WTC11 (cell line): ENCODE results near the gene GAB2. TPM values are rescaled to one million over a fixed set of nuclear protein-coding genes. Genes with fewer than 3 reads are reported as not detected.

Source experiments
- ATAC-seq: fragments of 200-7000 bp; cut with Tn5 transposase; 2 replicates; pipeline ENCODE4 v1.10.0; 2021; ENCODE audit warnings: mild to moderate bottlenecking, moderate library complexity
- CTCF ChIA-PET: fragments of 300-600 bp; sonication (Branson Sonifier 250); formaldehyde crosslinking; loops from one replicate; lab custom pipeline; 2021; ENCODE audit warnings: antibody characterized with exemption; lab: Charles Lee
- POLR2A ChIA-PET: fragments of 350-600 bp; sonication (Branson Sonifier 250); formaldehyde crosslinking; loops from one replicate; lab custom pipeline; 2021; ENCODE audit warnings: antibody characterized with exemption; lab: Charles Lee
- DNase-seq: peaks from one replicate; pipeline ENCODE4 v3.0.0; 2021; ENCODE audit warnings: low spot score
- H3K27ac Mint-ChIP-seq: 2 replicates; pipeline ENCODE4 v1.8.0; 2021; ENCODE audit warnings: mixed read lengths
- H3K27me3 Mint-ChIP-seq: 2 replicates; pipeline ENCODE4 v1.8.0; 2021; ENCODE audit warnings: low read depth, mild to moderate bottlenecking, moderate library complexity, mixed read lengths
- H3K36me3 Mint-ChIP-seq: 2 replicates; pipeline ENCODE4 v1.8.0; 2021; ENCODE audit warnings: mixed read lengths
- H3K4me1 Mint-ChIP-seq: 2 replicates; pipeline ENCODE4 v1.8.0; 2022; ENCODE audit warnings: mixed read lengths
- H3K4me3 Mint-ChIP-seq: 2 replicates; pipeline ENCODE4 v1.8.0; 2021; ENCODE audit warnings: mild to moderate bottlenecking, moderate library complexity, mixed read lengths
- H3K9me3 Mint-ChIP-seq: 2 replicates; pipeline ENCODE4 v1.8.0; 2021; ENCODE audit warnings: mixed read lengths
- CREB1 ChIP-seq: sonication (generic); formaldehyde crosslinking; IDR thresholded peaks from 2 replicates; pipeline ENCODE4 v1.8.0; 2023; ENCODE audit warnings: mild to moderate bottlenecking, missing genetic modification reagents
- CREM ChIP-seq: sonication (generic); formaldehyde crosslinking; IDR thresholded peaks from 2 replicates; pipeline ENCODE4 v1.8.1; 2022; ENCODE audit warnings: mild to moderate bottlenecking, missing genetic modification reagents, moderate library complexity
- ELF4 ChIP-seq: sonication (generic); formaldehyde crosslinking; IDR thresholded peaks from 2 replicates; pipeline ENCODE4 v1.8.1; 2022; ENCODE audit warnings: low read depth, mild to moderate bottlenecking, moderate library complexity, missing genetic modification reagents
- EMX1 ChIP-seq: fragments of 250-450 bp; sonication (Bioruptor Pico); IDR thresholded peaks from 2 replicates; pipeline ENCODE4 v1.8.0; 2021; ENCODE audit warnings: mild to moderate bottlenecking
- GABPB1 ChIP-seq: sonication (generic); formaldehyde crosslinking; IDR thresholded peaks from 2 replicates; pipeline ENCODE4 v1.8.1; 2023; ENCODE audit warnings: mild to moderate bottlenecking, missing genetic modification reagents
- GRHL2 ChIP-seq: fragments of 250-450 bp; sonication (Bioruptor Pico); IDR thresholded peaks from 2 replicates; pipeline ENCODE4 v1.8.0; 2022; ENCODE audit warnings: mild to moderate bottlenecking, moderate library complexity; ENCODE audit not compliant: insufficient replicate concordance, severe bottlenecking
- SMAD4 ChIP-seq: sonication (generic); formaldehyde crosslinking; IDR thresholded peaks from 2 replicates; pipeline ENCODE4 v1.8.0; 2022; ENCODE audit warnings: mild to moderate bottlenecking, missing genetic modification reagents
- ZNF121 ChIP-seq: sonication (generic); formaldehyde crosslinking; IDR thresholded peaks from 2 replicates; pipeline ENCODE4 v1.8.0; 2023; ENCODE audit warnings: missing genetic modification reagents
- ZNF263 ChIP-seq: sonication (generic); formaldehyde crosslinking; IDR thresholded peaks from 2 replicates; pipeline ENCODE4 v1.8.1; 2022; ENCODE audit warnings: low read depth, mild to moderate bottlenecking, moderate library complexity, missing genetic modification reagents
- ZNF396 ChIP-seq: fragments of 250-450 bp; sonication (Bioruptor Pico); IDR thresholded peaks from 2 replicates; pipeline ENCODE4 v1.8.0; 2021; ENCODE audit warnings: mild to moderate bottlenecking, moderate library complexity, borderline replicate concordance
- ZNF423 ChIP-seq: fragments of 250-450 bp; sonication (Bioruptor Pico); IDR thresholded peaks from 2 replicates; pipeline ENCODE4 v2.1.2; 2022; ENCODE audit warnings: mild to moderate bottlenecking, moderate library complexity
- total RNA-seq: library from RNA; stranded (reverse); gene quantifications from 3 replicates; pipeline ENCODE4 v1.2.3, GENCODE V29; 2021
- TF ChIP-seq, protein P1 (sequence below): fragments of 250-450 bp; sonication (Bioruptor Pico); IDR thresholded peaks from 2 replicates; pipeline ENCODE4 v1.9.0; 2021; ENCODE audit warnings: mild to moderate bottlenecking
- TF ChIP-seq, protein P2 (sequence below): sonication (generic); formaldehyde crosslinking; IDR thresholded peaks from 2 replicates; pipeline ENCODE4 v1.8.1; 2023; ENCODE audit warnings: mild to moderate bottlenecking, missing genetic modification reagents, moderate library complexity
- TF ChIP-seq, protein P3 (sequence below): fragments of 250-450 bp; sonication (Bioruptor Pico); IDR thresholded peaks from 2 replicates; pipeline ENCODE4 v1.9.0; 2021; ENCODE audit warnings: moderate library complexity, mild to moderate bottlenecking, inconsistent platforms, borderline replicate concordance
- TF ChIP-seq, protein P4 (sequence below): sonication (generic); formaldehyde crosslinking; IDR thresholded peaks from 2 replicates; pipeline ENCODE4 v1.8.1; 2023; ENCODE audit warnings: mild to moderate bottlenecking, missing genetic modification reagents
- TF ChIP-seq, protein P5 (sequence below): sonication (generic); formaldehyde crosslinking; IDR thresholded peaks from 2 replicates; pipeline ENCODE4 v1.8.0; 2023; ENCODE audit warnings: mild to moderate bottlenecking, missing genetic modification reagents
- TF ChIP-seq, protein P6 (sequence below): sonication (generic); formaldehyde crosslinking; IDR thresholded peaks from 2 replicates; pipeline ENCODE4 v1.8.0; 2022; ENCODE audit warnings: missing genetic modification reagents
- TF ChIP-seq, protein P7 (sequence below): sonication (generic); formaldehyde crosslinking; conservative IDR thresholded peaks from 2 replicates; pipeline ENCODE4 v1.8.1; 2022; ENCODE audit warnings: mild to moderate bottlenecking, missing genetic modification reagents

The GAB2 gene
- total RNA-seq, 1 experiment from 2014 or later: 10.6 TPM

DNA sequence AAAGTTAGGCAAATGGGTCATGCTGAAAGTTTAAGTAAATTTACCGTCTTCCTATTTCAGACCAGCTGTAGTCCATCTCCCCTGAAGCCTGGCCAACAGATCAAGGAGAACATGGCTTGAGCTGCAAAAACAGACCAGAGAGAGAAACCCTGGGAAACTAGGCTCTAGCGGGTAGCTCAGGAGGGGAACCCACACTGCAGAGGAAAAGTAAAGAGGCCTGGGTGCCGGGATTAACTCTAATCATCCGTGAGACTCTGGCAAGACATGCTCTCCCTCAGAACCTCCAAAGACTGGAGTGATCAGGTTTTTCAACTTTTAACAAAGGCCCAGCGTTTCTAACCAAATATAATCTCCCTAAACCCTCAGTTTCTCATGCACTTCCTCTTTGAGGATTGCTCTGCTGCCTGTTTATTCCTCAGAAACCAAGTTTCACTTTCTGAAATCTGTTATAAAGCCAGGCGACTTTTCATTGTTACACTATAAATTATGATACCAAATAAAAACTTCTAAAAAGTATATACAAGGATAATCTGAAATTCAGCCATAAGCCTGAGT is 67.5 kb downstream of the GAB2 start:
- POLR2A ChIA-PET: no interaction called here
- no peak for DNase-seq
- H3K36me3 Mint-ChIP-seq: no peaks in the 10 kb centered on the region
- peak overlapping the region; percentile 73; the same call in 1 of the 2 replicates for H3K27ac Mint-ChIP-seq
- peaks cover 15% of the 10 kb centered on the region for H3K4me1 Mint-ChIP-seq
- H3K27me3 Mint-ChIP-seq: no peaks in the 10 kb centered on the region; the same call in 1 of the 2 replicates
- H3K9me3 Mint-ChIP-seq: no peaks in the 10 kb centered on the region
- ATAC-seq: no peak
- TF ChIP-seq SMAD4 (CRISPR knock-in tag) (no peak), CREM (no peak), ELF4 (CRISPR knock-in tag) (no peak), ZNF396 (CRISPR knock-in tag) (no peak), GRHL2 (CRISPR knock-in tag) (no peak), ZNF423 (CRISPR knock-in tag) (no peak), EMX1 (CRISPR knock-in tag) (no peak), ZNF263 (CRISPR knock-in tag) (no peak)
- TF ChIP-seq, protein P1, sequence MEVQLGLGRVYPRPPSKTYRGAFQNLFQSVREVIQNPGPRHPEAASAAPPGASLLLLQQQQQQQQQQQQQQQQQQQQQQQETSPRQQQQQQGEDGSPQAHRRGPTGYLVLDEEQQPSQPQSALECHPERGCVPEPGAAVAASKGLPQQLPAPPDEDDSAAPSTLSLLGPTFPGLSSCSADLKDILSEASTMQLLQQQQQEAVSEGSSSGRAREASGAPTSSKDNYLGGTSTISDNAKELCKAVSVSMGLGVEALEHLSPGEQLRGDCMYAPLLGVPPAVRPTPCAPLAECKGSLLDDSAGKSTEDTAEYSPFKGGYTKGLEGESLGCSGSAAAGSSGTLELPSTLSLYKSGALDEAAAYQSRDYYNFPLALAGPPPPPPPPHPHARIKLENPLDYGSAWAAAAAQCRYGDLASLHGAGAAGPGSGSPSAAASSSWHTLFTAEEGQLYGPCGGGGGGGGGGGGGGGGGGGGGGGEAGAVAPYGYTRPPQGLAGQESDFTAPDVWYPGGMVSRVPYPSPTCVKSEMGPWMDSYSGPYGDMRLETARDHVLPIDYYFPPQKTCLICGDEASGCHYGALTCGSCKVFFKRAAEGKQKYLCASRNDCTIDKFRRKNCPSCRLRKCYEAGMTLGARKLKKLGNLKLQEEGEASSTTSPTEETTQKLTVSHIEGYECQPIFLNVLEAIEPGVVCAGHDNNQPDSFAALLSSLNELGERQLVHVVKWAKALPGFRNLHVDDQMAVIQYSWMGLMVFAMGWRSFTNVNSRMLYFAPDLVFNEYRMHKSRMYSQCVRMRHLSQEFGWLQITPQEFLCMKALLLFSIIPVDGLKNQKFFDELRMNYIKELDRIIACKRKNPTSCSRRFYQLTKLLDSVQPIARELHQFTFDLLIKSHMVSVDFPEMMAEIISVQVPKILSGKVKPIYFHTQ: no peak
- TF ChIP-seq, protein P2, sequence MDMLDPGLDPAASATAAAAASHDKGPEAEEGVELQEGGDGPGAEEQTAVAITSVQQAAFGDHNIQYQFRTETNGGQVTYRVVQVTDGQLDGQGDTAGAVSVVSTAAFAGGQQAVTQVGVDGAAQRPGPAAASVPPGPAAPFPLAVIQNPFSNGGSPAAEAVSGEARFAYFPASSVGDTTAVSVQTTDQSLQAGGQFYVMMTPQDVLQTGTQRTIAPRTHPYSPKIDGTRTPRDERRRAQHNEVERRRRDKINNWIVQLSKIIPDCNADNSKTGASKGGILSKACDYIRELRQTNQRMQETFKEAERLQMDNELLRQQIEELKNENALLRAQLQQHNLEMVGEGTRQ: no peak
- TF ChIP-seq, protein P3, sequence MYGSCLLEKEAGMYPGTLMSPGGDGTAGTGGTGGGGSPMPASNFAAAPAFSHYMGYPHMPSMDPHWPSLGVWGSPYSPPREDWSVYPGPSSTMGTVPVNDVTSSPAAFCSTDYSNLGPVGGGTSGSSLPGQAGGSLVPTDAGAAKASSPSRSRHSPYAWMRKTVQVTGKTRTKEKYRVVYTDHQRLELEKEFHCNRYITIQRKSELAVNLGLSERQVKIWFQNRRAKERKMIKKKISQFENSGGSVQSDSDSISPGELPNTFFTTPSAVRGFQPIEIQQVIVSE: no peak
- CTCF ChIA-PET: interaction anchor here (0.7 to 1.5 kb wide), 4 partner anchors 16 to 214 kb away, joined by 3 read pairs; no protein-coding TSS in a partner anchor
- H3K4me3 Mint-ChIP-seq: no peak overlapping the region

DNA sequence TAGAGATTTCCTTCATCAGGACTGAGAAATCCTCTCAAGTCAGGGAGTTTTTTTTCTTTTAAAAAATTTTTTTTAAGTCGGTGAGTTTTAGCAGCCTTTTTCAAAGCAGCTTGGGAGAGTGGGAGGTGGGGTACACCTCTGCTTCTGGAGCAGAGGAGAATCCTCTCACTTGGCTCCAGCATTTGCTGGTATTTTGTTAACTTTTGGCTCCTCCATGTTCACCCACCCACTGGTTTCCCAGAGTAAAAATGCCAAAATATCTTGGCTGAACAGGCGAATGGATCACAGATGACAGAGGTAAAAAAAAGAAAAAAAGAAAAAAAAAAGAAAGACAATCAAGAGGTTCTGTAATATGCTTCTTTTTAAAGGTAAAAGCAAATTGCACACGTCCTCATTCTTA is 68.0 kb downstream of the GAB2 start:
- Mint-ChIP-seq H3K27ac (no peak overlapping the region), H3K9me3 (no peaks in the 10 kb centered on the region), H3K4me1 (peaks cover 15% of the 10 kb centered on the region), H3K36me3 (no peaks in the 10 kb centered on the region), H3K27me3 (no peaks in the 10 kb centered on the region; the same call in 1 of the 2 replicates), H3K4me3 (no peak overlapping the region)
- no peak for ATAC-seq
- no peak for DNase-seq
- POLR2A ChIA-PET: no interaction called here
- CTCF ChIA-PET: interaction anchor here (1.5 kb wide), 1 partner anchor 215 kb away, joined by 3 read pairs; no protein-coding TSS in a partner anchor
- no peak for TF ChIP-seq ZNF121 (CRISPR knock-in tag)
- TF ChIP-seq, protein P2: no peak
- TF ChIP-seq, protein P4, sequence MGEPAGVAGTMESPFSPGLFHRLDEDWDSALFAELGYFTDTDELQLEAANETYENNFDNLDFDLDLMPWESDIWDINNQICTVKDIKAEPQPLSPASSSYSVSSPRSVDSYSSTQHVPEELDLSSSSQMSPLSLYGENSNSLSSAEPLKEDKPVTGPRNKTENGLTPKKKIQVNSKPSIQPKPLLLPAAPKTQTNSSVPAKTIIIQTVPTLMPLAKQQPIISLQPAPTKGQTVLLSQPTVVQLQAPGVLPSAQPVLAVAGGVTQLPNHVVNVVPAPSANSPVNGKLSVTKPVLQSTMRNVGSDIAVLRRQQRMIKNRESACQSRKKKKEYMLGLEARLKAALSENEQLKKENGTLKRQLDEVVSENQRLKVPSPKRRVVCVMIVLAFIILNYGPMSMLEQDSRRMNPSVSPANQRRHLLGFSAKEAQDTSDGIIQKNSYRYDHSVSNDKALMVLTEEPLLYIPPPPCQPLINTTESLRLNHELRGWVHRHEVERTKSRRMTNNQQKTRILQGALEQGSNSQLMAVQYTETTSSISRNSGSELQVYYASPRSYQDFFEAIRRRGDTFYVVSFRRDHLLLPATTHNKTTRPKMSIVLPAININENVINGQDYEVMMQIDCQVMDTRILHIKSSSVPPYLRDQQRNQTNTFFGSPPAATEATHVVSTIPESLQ: no peak
- no peak for TF ChIP-seq GABPB1 (CRISPR knock-in tag)
- TF ChIP-seq CREB1 (CRISPR knock-in tag): no peak
- TF ChIP-seq, protein P5, sequence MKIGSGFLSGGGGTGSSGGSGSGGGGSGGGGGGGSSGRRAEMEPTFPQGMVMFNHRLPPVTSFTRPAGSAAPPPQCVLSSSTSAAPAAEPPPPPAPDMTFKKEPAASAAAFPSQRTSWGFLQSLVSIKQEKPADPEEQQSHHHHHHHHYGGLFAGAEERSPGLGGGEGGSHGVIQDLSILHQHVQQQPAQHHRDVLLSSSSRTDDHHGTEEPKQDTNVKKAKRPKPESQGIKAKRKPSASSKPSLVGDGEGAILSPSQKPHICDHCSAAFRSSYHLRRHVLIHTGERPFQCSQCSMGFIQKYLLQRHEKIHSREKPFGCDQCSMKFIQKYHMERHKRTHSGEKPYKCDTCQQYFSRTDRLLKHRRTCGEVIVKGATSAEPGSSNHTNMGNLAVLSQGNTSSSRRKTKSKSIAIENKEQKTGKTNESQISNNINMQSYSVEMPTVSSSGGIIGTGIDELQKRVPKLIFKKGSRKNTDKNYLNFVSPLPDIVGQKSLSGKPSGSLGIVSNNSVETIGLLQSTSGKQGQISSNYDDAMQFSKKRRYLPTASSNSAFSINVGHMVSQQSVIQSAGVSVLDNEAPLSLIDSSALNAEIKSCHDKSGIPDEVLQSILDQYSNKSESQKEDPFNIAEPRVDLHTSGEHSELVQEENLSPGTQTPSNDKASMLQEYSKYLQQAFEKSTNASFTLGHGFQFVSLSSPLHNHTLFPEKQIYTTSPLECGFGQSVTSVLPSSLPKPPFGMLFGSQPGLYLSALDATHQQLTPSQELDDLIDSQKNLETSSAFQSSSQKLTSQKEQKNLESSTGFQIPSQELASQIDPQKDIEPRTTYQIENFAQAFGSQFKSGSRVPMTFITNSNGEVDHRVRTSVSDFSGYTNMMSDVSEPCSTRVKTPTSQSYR (CRISPR knock-in tag): no peak
- TF ChIP-seq, protein P6, sequence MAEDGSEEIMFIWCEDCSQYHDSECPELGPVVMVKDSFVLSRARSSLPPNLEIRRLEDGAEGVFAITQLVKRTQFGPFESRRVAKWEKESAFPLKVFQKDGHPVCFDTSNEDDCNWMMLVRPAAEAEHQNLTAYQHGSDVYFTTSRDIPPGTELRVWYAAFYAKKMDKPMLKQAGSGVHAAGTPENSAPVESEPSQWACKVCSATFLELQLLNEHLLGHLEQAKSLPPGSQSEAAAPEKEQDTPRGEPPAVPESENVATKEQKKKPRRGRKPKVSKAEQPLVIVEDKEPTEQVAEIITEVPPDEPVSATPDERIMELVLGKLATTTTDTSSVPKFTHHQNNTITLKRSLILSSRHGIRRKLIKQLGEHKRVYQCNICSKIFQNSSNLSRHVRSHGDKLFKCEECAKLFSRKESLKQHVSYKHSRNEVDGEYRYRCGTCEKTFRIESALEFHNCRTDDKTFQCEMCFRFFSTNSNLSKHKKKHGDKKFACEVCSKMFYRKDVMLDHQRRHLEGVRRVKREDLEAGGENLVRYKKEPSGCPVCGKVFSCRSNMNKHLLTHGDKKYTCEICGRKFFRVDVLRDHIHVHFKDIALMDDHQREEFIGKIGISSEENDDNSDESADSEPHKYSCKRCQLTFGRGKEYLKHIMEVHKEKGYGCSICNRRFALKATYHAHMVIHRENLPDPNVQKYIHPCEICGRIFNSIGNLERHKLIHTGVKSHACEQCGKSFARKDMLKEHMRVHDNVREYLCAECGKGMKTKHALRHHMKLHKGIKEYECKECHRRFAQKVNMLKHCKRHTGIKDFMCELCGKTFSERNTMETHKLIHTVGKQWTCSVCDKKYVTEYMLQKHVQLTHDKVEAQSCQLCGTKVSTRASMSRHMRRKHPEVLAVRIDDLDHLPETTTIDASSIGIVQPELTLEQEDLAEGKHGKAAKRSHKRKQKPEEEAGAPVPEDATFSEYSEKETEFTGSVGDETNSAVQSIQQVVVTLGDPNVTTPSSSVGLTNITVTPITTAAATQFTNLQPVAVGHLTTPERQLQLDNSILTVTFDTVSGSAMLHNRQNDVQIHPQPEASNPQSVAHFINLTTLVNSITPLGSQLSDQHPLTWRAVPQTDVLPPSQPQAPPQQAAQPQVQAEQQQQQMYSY: no peak
- TF ChIP-seq, protein P7, sequence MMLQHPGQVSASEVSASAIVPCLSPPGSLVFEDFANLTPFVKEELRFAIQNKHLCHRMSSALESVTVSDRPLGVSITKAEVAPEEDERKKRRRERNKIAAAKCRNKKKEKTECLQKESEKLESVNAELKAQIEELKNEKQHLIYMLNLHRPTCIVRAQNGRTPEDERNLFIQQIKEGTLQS (CRISPR knock-in tag): no peak
